HuH-7.5 (cell line): ENCODE measurements around the gene GRIN2A.

Source experiments
- DNase-seq: peaks from one replicate; pipeline ENCODE4 v3.0.0; 2011; ENCODE audit warnings: low spot score

GRIN2A gene

GRCh38 chr16:10181196-10182162, 749 bp downstream of the GRIN2A start:
- DNase-seq: peak; percentile 84

- DNase-seq: peak; percentile 37
Measured at GRCh38 chr16:10180771-10181163, 1.5 kb downstream of the GRIN2A start.

DNA sequence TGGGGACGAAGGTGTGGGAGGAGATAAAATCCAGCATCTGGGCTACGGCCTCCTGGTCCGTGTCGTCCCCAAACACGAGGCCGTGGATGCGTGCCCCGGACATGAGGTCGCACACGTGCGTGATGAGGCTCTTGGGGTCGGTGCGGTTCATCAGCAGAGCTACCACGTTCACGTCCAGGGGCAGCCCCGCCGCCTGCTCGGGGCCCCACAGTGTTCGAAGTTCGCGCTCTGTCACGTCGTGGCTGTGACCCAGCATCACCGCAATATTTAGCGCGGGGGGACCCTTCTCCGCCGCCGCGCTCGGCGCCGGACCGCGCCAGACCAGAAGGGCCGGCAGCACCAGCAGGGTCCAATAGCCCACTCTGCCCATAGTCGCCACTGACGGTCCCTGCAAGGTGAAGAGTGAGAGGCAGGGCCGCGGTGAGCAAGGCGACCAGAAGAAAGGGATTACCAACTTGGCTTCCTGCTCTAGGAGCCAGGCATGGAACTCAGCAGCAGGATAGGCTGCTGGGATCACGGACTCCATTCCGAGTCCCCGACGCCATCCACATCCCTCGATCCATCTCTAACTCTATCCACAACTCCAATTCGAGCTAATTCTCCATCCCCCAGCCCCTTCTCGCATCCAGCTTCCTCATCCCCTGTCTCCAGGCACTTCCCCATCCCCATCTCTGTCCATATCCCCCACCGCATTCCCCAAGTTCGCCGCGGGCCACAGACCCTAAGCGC, 2.0 kb downstream of the GRIN2A start:
- DNase-seq: no peak

- DNase-seq: no peak
Measured at GRCh38 chr16:10178526-10178925, 3.7 kb downstream of the GRIN2A start.

GRCh38 chr16:10178080-10178479, 4.1 kb downstream of the GRIN2A start:
- no peak for DNase-seq

DNA sequence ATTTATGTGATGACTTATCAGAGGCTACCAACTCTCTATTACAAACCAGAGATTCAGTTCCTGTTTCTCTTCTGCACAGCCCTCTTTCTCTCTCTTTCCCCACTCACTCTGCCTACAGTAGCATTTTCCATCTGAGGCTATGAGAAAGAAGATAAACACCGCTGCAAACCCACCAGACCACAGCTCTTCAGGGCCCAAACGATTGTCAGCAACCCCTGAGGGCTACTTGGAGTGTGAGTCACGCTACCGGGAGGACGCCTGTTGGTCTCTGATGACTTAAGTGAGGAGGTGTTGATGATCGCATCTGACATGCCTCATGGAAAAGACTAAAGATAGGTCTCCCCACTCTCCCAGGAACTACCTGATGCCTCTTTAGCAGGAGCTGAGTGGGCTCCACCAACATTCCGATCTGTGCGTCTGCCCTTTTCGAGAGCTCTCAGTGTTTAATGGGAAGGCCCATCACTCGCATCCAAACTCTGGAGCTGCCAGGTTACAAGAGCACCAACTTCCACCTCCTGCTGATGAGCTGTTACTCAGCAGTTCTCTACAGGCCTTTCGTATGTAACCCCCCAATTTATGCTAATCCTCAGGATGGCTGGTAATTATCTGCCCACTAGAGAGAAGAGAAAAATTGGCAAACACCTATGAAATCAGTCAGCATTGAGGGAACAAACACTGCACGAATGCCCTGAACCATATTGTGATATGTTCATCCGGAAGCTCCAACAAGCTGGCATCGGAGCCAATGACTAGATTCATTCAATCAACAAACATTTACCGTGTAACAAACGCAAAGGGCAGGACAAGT, 9.2 kb downstream of the GRIN2A start:
- no peak for DNase-seq

DNA sequence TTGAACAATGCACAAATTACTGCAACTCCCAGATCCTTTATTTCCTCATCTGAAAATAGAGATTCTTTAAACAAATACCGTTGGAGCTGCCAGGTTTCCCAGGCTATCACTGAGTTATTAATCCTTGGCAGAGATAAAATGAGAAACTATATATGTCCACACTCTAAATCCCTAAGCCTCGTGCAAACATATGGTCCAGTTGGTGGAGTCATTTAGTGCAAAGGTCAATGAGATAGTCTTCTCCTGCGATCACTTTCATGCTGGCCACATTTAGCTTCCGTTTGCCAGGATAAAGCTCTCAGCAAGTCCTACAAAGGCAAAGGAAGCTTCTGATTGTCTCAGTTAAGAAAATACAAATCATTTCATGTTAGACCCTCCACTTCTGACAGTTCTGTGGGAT, 11.0 kb downstream of the GRIN2A start:
- no peak for DNase-seq

DNA sequence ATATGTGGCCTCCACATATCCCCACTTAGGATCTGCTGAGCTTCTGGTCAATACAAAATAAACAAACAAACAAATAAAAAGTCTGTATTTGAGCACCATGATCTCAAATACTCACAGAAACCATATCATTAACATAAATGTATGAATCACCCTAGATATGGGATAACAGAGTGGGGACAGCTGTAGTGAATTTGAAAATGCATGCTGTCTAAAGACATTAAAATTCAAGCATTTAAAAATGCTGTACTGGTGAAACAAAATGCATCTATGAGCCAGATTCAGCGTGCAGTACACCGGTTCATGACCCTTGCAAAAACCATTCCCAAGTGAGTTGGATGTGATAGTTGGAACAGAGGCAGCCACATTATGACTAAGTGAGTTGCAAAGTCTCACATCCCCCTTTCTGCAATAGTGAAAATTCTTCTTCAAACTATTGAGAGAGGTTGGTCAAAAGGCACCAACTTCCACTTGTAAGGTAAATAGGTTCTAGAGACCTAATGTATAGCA, 12.3 kb downstream of the GRIN2A start:
- no peak for DNase-seq

- DNase-seq: no peak
Measured at GRCh38 chr16:10169031-10169430, 13.2 kb downstream of the GRIN2A start.

GRCh38 chr16:10168258-10168657, 14.0 kb downstream of the GRIN2A start:
- DNase-seq: no peak

GRCh38 chr16:10165643-10166042, 16.6 kb downstream of the GRIN2A start:
- no peak for DNase-seq

DNA sequence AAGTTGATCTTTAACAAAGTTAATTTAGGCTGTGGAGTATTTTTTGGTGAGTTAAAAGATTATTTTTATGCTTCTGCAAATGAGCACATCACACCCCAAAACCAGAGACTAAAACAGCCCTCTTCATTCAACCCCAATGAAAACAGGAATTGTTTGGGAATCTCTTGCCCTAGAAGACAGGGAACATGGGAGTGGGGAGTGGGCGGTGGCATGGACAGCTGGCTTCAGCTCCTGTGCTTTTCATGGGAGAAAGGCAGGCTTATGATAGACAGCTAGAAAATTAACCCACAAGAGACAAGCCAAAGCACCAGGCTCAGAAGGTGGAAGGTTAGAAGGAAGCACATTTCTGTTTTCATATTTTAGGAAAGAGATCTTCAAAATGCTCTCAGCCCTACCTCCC, 19.2 kb downstream of the GRIN2A start:
- no peak for DNase-seq

- no peak for DNase-seq
Measured at GRCh38 chr16:10156099-10156498, 26.1 kb downstream of the GRIN2A start.

- no peak for DNase-seq
Measured at GRCh38 chr16:10154389-10154788, 27.8 kb downstream of the GRIN2A start.

DNA sequence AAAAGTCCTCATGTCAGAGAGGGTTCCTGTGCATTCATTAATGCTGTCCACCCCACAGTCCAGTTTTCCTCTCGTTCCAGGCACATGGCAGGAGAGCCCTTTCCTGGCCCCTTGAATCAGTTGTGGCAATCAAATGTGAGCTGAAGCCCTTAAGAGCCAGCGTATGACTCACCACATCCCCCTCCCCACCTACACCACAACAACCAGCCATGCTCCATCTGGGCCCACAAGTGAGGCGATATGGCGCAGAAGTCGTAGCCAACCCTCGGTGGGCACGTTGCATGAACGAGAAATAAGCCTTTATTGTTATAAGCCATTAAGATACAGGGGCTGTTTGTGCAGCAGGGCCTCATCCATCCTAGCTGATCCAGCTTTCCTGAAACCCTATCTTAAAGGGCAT, 28.2 kb downstream of the GRIN2A start:
- no peak for DNase-seq

GRCh38 chr16:10151718-10152117, 30.5 kb downstream of the GRIN2A start:
- no peak for DNase-seq

GRCh38 chr16:10150906-10151305, 31.3 kb downstream of the GRIN2A start:
- DNase-seq: no peak

- no peak for DNase-seq
Measured at GRCh38 chr16:10145542-10146035, 36.6 kb downstream of the GRIN2A start.

DNA sequence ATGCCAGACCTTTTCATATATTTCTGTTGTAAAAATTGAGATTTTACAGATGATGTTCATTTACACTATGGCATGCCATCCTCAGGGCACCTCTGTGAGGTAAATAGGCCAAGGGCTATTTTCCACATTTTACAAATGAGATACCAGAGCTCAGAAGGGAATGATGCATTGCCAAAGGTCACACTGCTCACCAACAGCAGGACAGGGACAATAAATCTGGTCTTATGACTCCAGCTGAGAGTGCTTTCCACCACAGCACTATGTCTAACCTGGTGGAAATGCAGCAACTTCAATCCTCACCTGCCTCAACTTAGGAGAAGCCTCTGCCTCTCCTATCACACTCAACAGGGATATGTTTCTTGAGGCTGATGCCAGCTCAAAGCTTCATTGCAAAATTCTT, 40.6 kb downstream of the GRIN2A start:
- DNase-seq: no peak

GRCh38 chr16:10138881-10139280, 43.3 kb downstream of the GRIN2A start:
- no peak for DNase-seq

GRCh38 chr16:10137341-10137740, 44.9 kb downstream of the GRIN2A start:
- DNase-seq: no peak

GRCh38 chr16:10136916-10137315, 45.3 kb downstream of the GRIN2A start:
- DNase-seq: no peak
